ENCODE measurements around the gene HTRA2. TPM values are rescaled to one million over a fixed set of nuclear protein-coding genes. Genes with fewer than 3 reads are reported as not detected.
A peak's percentile ranks its signal among the peaks of the same experiment; 100 is the strongest.

HTRA2 gene
- total and polyA plus RNA-seq, 9 of the 15 experiments (the other 6 are each of a cell fraction or from before 2014, with no cell fraction given): 54.2 to 71.2 (median 65.8) TPM

GRCh38 chr2:74540291-74540690, 10.6 kb downstream of the HTRA2 start:
- H2AFZ ChIP-seq (ENCODE audit: low read depth, low read length): no peak overlapping the region
- H4K20me1 ChIP-seq (replicated peaks; ENCODE audit: control insufficient read depth, insufficient read depth, low read length): no peaks in the 10 kb centered on the region
- ChIA-PET POLR2A (interaction anchor here (4.3 kb wide), 1 partner anchor 10 kb away, joined by 25 read pairs; the partner anchor contains the start of genes AUP1 and HTRA2), CTCF (ENCODE audit: low intra/inter-chr PET ratio) (no interaction called here)
- no peaks in the 10 kb centered on the region for H3K9me3 ChIP-seq (replicated peaks; ENCODE audit: control insufficient read depth, insufficient read depth, low read depth, low read length)
- BruUV-seq (replicated peaks): no TSS peak
- H3K9ac ChIP-seq (ENCODE audit: insufficient read depth in 1 of 2, low read depth in 2 of 2, low read length in 2 of 2): peak overlapping the region in 1 of 2 experiments; percentile 14; a peak in 1 of 4 replicates
- H3K4me3 ChIP-seq: no peak overlapping the region
- WGBS (ENCODE audit: insufficient coverage, low coverage, missing lambda C conversion rate): 40% methylated on average over 5 of the region's 5 CpGs
- in situ Hi-C loops (cut with MboI) (no loop called here), intact Hi-C loops (cut with micrococcal nuclease) (no loop called here)
- no peak overlapping the region for H3K4me2 ChIP-seq (ENCODE audit: insufficient read depth, low read length)
- H3K79me2 ChIP-seq (ENCODE audit: control insufficient read depth, insufficient read depth, low read length): no peaks in the 10 kb centered on the region
- ATAC-seq (no peak), FAIRE-seq (no peak), DNase-seq (ENCODE audit: extremely low read depth in 1 of 4, low spot score in 3 of 4) (no peak)
- no peak overlapping the region for H3K27ac ChIP-seq (ENCODE audit: extremely low read depth, low read depth, low read length)
- H3K9me1 ChIP-seq (ENCODE audit: control insufficient read depth, insufficient read depth, low read length): no peaks in the 10 kb centered on the region
- peaks cover 5 to 21% of the 10 kb centered on the region in 2 experiments; a peak in 4 of 5 replicates for H3K4me1 ChIP-seq (replicated peaks in 1 of 2; ENCODE audit: control insufficient read depth in 2 of 2, insufficient read depth in 2 of 2, low read length in 2 of 2)
- H3K36me3 ChIP-seq (ENCODE audit: control insufficient read depth, insufficient read depth, low read length): no peaks in the 10 kb centered on the region
- no peaks in the 10 kb centered on the region for H3K27me3 ChIP-seq (ENCODE audit: control insufficient read depth in 2 of 2, insufficient read depth in 2 of 2, low read length in 2 of 2)
- TF ChIP-seq CXXC5 (CRISPR knock-in tag; IDR thresholded peaks at IDR 0.05) (no peak), HDAC1 (IDR thresholded peaks at IDR 0.05) (no peak), CUX1 (CRISPR knock-in tag; IDR thresholded peaks at IDR 0.05) (no peak), ARNT (IDR thresholded peaks at IDR 0.05) (no peak), GTF3C2 (IDR thresholded peaks at IDR 0.05; ENCODE audit: borderline replicate concordance, extremely low read depth, insufficient read length) (no peak), SMC3 (conservative IDR thresholded peaks at IDR 0.05; ENCODE audit: insufficient read depth, low read depth, low read length) (no peak), SAFB (IDR thresholded peaks at IDR 0.05; ENCODE audit: borderline replicate concordance, low read depth, low read length) (no peak), PURB (CRISPR knock-in tag; IDR thresholded peaks at IDR 0.05; ENCODE audit: low read depth) (no peak), LCOR (CRISPR knock-in tag; IDR thresholded peaks at IDR 0.05) (no peak), MAFK (IDR thresholded peaks at IDR 0.05; ENCODE audit: low read length) (no peak), RUNX1 (IDR thresholded peaks at IDR 0.05; ENCODE audit: low read depth) (no peak), MEF2D (tag; conservative IDR thresholded peaks at IDR 0.05; ENCODE audit: low read depth) (no peak), NEUROD1 (IDR thresholded peaks at IDR 0.05; ENCODE audit: borderline replicate concordance, low read depth, low read length, partially characterized antibody) (no peak), NCOR1 (IDR thresholded peaks at IDR 0.05) (no peak), TCF3 (CRISPR knock-in tag; IDR thresholded peaks at IDR 0.05) (no peak), ERF (CRISPR knock-in tag; IDR thresholded peaks at IDR 0.05) (no peak), PHF20 (IDR thresholded peaks at IDR 0.05; ENCODE audit: partially characterized antibody) (no peak)

Data from K562 (cell line).